Liver (tissue), 9 donors: ENCODE measurements around the gene WWOX. TPM values are rescaled to one million over a fixed set of nuclear protein-coding genes. Genes with fewer than 3 reads are reported as not detected.
A peak's percentile ranks its signal among the peaks of the same experiment; 100 is the strongest.

Experiments used
- DNase-seq: peaks from one replicate; pipeline ENCODE4 v3.0.0-alpha.2; 2017; ENCODE audit warnings: low spot score
- H3K27ac ChIP-seq, 2 donors: one replicate each; pipeline ENCODE4 v1.7.0; 2013; ENCODE audit warnings: inconsistent platforms in 2 of 2, low read length in 2 of 2, control low read depth in 1 of 2, low read depth in 1 of 2, mild to moderate bottlenecking in 1 of 2
- H3K27me3 ChIP-seq, 4 donors: one replicate each; pipeline versions ENCODE4 v1.6.1 to v1.7.0; 2013; ENCODE audit warnings: low read length in 3 of 4, inconsistent platforms in 1 of 4, mild to moderate bottlenecking in 1 of 4, moderate library complexity in 1 of 4; ENCODE audit not compliant: control insufficient read depth in 4 of 4, insufficient read depth in 4 of 4
- H3K36me3 ChIP-seq, 4 donors: one replicate each; pipeline versions ENCODE4 v1.6.1 to v1.7.0; 2013; ENCODE audit warnings: low read length in 3 of 4, mild to moderate bottlenecking in 3 of 4, low read depth in 1 of 4, moderate library complexity in 1 of 4; ENCODE audit not compliant: control insufficient read depth in 4 of 4, insufficient read depth in 3 of 4
- H3K4me1 ChIP-seq, 4 donors: one replicate each; pipeline versions ENCODE4 v1.6.1 to v1.7.0; 2013; ENCODE audit warnings: low read length in 3 of 4, mild to moderate bottlenecking in 3 of 4, moderate library complexity in 1 of 4; ENCODE audit not compliant: control insufficient read depth in 4 of 4, insufficient read depth in 4 of 4
- H3K4me3 ChIP-seq, 3 donors: one replicate each; pipeline versions ENCODE4 v1.6.1 to v1.7.0; 2013; ENCODE audit warnings: low read length in 3 of 3, control low read depth in 1 of 3, low read depth in 1 of 3, mild to moderate bottlenecking in 1 of 3
- H3K9ac ChIP-seq, 2 donors: one replicate each; pipeline ENCODE4 v1.7.0; 2013; ENCODE audit warnings: low read length in 2 of 2, mild to moderate bottlenecking in 2 of 2, moderate library complexity in 2 of 2, control low read depth in 1 of 2, low read depth in 1 of 2
- H3K9me3 ChIP-seq, 4 donors: one replicate each; pipeline versions ENCODE4 v1.6.1 to v1.7.0; 2013; ENCODE audit warnings: low read length in 3 of 4; ENCODE audit not compliant: control insufficient read depth in 4 of 4
- EGR1 ChIP-seq, 2 donors: IDR thresholded peaks; 2 replicates each; pipeline ENCODE4 v1.6.1; 2016 to 2018; ENCODE audit warnings: antibody characterized with exemption in 2 of 2, low read depth in 2 of 2
- FOXA1 ChIP-seq: IDR thresholded peaks from 2 replicates; pipeline ENCODE4 v1.6.1; 2016; ENCODE audit warnings: antibody characterized with exemption
- FOXA2 ChIP-seq: IDR thresholded peaks from 2 replicates; pipeline ENCODE4 v1.6.1; 2016; ENCODE audit warnings: antibody characterized with exemption
- GABPA ChIP-seq, 2 donors: IDR thresholded peaks in 1 of 2; conservative IDR thresholded peaks in 1 of 2; 2 replicates each; pipeline ENCODE4 v1.6.1; 2016; ENCODE audit warnings: antibody characterized with exemption in 2 of 2, mild to moderate bottlenecking in 1 of 2, moderate library complexity in 1 of 2
- HNF4A ChIP-seq, 2 donors: conservative IDR thresholded peaks; 2 replicates each; pipeline ENCODE4 v1.6.1; 2016; ENCODE audit warnings: antibody characterized with exemption in 2 of 2, mild to moderate bottlenecking in 2 of 2
- HNF4G ChIP-seq: IDR thresholded peaks from 2 replicates; pipeline ENCODE4 v1.6.1; 2016; ENCODE audit warnings: antibody characterized with exemption
- JUND ChIP-seq, 2 donors: IDR thresholded peaks; 2 replicates each; pipeline ENCODE4 v1.6.1; 2016; ENCODE audit warnings: antibody characterized with exemption in 2 of 2
- NR2F2 ChIP-seq: IDR thresholded peaks from 2 replicates; pipeline ENCODE4 v1.6.1; 2016; ENCODE audit warnings: antibody characterized with exemption
- RAD21 ChIP-seq, 2 donors: IDR thresholded peaks; 2 replicates each; pipeline ENCODE4 v1.6.1; 2016; ENCODE audit warnings: antibody characterized with exemption in 2 of 2, mild to moderate bottlenecking in 2 of 2
- RXRA ChIP-seq, 2 donors: IDR thresholded peaks; 2 replicates each; pipeline ENCODE4 v1.6.1; 2017 to 2018; ENCODE audit warnings: antibody characterized with exemption in 2 of 2, mild to moderate bottlenecking in 1 of 2
- SP1 ChIP-seq: IDR thresholded peaks from 2 replicates; pipeline ENCODE4 v1.6.1; 2018; ENCODE audit warnings: antibody characterized with exemption, mild to moderate bottlenecking
- TAF1 ChIP-seq: conservative IDR thresholded peaks from 2 replicates; pipeline ENCODE4 v1.6.1; 2016; ENCODE audit warnings: antibody characterized with exemption, mild to moderate bottlenecking
- YY1 ChIP-seq: IDR thresholded peaks from 2 replicates; pipeline ENCODE4 v1.6.1; 2016; ENCODE audit warnings: antibody characterized with exemption, mild to moderate bottlenecking
- WGBS: extraction: QIAGEN DNeasy Blood & Tissue Kit; methylation state at CpG from one replicate; pipeline ENCODE4 v1.1.7; 2013; 5-methylcytosine and 5-hydroxymethylcytosine counted together
- polyA plus RNA-seq, 2 donors: library from polyadenylated mRNA; stranded (reverse) in 1 of 2; unstranded in 1 of 2; fragments of 200-250 nt in 1 of 2; fragments of >200 nt in 1 of 2; fragmentation: Nextera tagmentation in 1 of 2; extraction: Ambion mirVana in 1 of 2; gene quantifications; one replicate each; pipeline versions ENCODE4 v1.2.1 to v1.2.3, GENCODE V29; 2013 to 2015
- total RNA-seq, 2 donors: library from RNA; depleted of rRNA; stranded (reverse); fragments of >200 nt; gene quantifications; one replicate each; pipeline ENCODE4 v1.2.3, GENCODE V29; 2014
- TF ChIP-seq, protein P1 (sequence below): IDR thresholded peaks from 2 replicates; pipeline ENCODE4 v1.6.1; 2016; ENCODE audit warnings: antibody characterized with exemption
- TF ChIP-seq, protein P2 (sequence below): IDR thresholded peaks from 2 replicates; pipeline ENCODE4 v1.6.1; 2016; ENCODE audit warnings: antibody characterized with exemption
- TF ChIP-seq, protein P3 (sequence below): fragments of 150-350 bp; IDR thresholded peaks from 2 replicates; pipeline ENCODE4 v1.5.1; 2017; ENCODE audit warnings: improper control_type of control experiment, low read depth, low read length; ENCODE audit not compliant: missing input control
- TF ChIP-seq, protein P4 (sequence below): IDR thresholded peaks from 2 replicates; pipeline ENCODE4 v1.6.1; 2016; ENCODE audit warnings: antibody characterized with exemption, mild to moderate bottlenecking
- TF ChIP-seq, protein P5 (sequence below): IDR thresholded peaks from 2 replicates; pipeline ENCODE4 v1.6.1; 2016; ENCODE audit warnings: antibody characterized with exemption
- donor health status: healthy.
- donor health status: healthy.
- donor health status: healthy.
- donor health status: healthy.
- donor health status: healthy.

The WWOX gene
- total and polyA plus RNA-seq, 4 donors, result 9.8 to 46.0 (median 15.3) TPM

DNA sequence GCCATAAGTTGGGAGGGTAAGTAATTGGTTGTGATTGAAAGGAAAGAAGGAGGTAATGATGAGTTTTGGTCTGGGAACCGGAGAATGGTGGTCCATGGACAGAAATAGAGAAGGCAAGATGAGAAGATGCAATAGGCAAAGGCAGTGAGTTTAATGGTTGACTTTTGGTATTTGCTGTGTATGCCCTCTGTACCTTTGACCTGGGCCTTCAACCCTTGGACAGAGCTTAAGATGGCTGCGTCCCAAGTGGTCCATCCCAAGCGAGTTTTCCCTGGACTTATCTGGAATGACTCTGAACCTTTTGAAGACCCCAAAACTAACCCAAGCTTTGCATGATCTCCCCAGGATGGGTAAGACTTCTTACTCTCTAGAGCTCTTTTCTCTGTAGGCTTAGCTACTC lies 836.6 kb downstream of the WWOX start:
- DNase-seq, result no peak
- no peak overlapping the region for H3K27ac ChIP-seq
- no peak overlapping the region for H3K9ac ChIP-seq
- TF ChIP-seq HNF4A (conservative IDR thresholded peaks at IDR 0.05) (peak; percentile 78 to 94), HNF4G (peak; percentile 64), RXRA (IDR thresholded peaks at IDR 0.05) (peak; percentile 30 to 50)
- TF ChIP-seq, protein P1, sequence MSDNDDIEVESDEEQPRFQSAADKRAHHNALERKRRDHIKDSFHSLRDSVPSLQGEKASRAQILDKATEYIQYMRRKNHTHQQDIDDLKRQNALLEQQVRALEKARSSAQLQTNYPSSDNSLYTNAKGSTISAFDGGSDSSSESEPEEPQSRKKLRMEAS, result no peak
- H3K36me3 ChIP-seq, result no peaks in the 10 kb centered on the region
- no peaks in the 10 kb centered on the region for H3K9me3 ChIP-seq
- 57% methylated on average over 3 of the region's 3 CpGs for WGBS
- peaks cover 0 to 4% (median 0%) of the 10 kb centered on the region in 4 donors for H3K4me1 ChIP-seq
- no peaks in the 10 kb centered on the region for H3K27me3 ChIP-seq
- H3K4me3 ChIP-seq, result no peak overlapping the region

DNA sequence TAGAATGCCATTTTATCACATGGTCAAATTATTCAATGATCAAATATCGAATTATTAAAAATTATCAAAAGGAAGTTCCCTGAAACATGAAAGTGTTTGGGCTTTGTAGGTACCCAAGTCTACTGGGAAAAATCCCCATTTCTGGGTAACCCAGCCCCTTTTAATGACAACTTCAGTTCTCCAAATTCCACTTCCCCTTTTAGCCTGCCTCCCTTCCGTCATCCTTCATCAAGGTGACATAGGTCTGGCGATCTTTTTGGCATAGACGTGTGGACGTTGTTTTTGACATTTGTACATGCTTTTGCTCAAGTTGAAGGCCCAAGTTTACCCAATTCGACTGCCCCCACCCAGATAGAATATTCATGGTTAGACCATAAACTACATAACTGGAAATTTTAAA lies 840.1 kb downstream of the WWOX start:
- Histone ChIP-seq H3K4me1 (peaks cover 0 to 4% (median 0%) of the 10 kb centered on the region in 4 donors), H3K9ac (no peak overlapping the region), H3K36me3 (no peaks in the 10 kb centered on the region), H3K27ac (no peak overlapping the region), H3K27me3 (no peaks in the 10 kb centered on the region), H3K4me3 (no peak overlapping the region), H3K9me3 (no peaks in the 10 kb centered on the region)
- TF ChIP-seq, protein P1, result no peak
- TF ChIP-seq, protein P2, sequence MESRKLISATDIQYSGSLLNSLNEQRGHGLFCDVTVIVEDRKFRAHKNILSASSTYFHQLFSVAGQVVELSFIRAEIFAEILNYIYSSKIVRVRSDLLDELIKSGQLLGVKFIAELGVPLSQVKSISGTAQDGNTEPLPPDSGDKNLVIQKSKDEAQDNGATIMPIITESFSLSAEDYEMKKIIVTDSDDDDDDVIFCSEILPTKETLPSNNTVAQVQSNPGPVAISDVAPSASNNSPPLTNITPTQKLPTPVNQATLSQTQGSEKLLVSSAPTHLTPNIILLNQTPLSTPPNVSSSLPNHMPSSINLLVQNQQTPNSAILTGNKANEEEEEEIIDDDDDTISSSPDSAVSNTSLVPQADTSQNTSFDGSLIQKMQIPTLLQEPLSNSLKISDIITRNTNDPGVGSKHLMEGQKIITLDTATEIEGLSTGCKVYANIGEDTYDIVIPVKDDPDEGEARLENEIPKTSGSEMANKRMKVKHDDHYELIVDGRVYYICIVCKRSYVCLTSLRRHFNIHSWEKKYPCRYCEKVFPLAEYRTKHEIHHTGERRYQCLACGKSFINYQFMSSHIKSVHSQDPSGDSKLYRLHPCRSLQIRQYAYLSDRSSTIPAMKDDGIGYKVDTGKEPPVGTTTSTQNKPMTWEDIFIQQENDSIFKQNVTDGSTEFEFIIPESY, result no peak
- no peak for TF ChIP-seq FOXA1
- no peak for TF ChIP-seq JUND (IDR thresholded peaks at IDR 0.05)
- TF ChIP-seq YY1, result no peak
- no peak for TF ChIP-seq EGR1 (IDR thresholded peaks at IDR 0.05; ENCODE audit: low read depth in 2 of 2)
- no peak for TF ChIP-seq HNF4G
- no peak for TF ChIP-seq FOXA2
- TF ChIP-seq, protein P3, sequence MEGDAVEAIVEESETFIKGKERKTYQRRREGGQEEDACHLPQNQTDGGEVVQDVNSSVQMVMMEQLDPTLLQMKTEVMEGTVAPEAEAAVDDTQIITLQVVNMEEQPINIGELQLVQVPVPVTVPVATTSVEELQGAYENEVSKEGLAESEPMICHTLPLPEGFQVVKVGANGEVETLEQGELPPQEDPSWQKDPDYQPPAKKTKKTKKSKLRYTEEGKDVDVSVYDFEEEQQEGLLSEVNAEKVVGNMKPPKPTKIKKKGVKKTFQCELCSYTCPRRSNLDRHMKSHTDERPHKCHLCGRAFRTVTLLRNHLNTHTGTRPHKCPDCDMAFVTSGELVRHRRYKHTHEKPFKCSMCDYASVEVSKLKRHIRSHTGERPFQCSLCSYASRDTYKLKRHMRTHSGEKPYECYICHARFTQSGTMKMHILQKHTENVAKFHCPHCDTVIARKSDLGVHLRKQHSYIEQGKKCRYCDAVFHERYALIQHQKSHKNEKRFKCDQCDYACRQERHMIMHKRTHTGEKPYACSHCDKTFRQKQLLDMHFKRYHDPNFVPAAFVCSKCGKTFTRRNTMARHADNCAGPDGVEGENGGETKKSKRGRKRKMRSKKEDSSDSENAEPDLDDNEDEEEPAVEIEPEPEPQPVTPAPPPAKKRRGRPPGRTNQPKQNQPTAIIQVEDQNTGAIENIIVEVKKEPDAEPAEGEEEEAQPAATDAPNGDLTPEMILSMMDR, result no peak
- TF ChIP-seq RXRA (IDR thresholded peaks at IDR 0.05), result no peak
- no peak for TF ChIP-seq SP1
- TF ChIP-seq NR2F2, result no peak
- no peak for TF ChIP-seq GABPA (IDR thresholded peaks at IDR 0.05 in 1 of 2, conservative IDR thresholded peaks at IDR 0.05 in 1 of 2)
- TF ChIP-seq, protein P4, sequence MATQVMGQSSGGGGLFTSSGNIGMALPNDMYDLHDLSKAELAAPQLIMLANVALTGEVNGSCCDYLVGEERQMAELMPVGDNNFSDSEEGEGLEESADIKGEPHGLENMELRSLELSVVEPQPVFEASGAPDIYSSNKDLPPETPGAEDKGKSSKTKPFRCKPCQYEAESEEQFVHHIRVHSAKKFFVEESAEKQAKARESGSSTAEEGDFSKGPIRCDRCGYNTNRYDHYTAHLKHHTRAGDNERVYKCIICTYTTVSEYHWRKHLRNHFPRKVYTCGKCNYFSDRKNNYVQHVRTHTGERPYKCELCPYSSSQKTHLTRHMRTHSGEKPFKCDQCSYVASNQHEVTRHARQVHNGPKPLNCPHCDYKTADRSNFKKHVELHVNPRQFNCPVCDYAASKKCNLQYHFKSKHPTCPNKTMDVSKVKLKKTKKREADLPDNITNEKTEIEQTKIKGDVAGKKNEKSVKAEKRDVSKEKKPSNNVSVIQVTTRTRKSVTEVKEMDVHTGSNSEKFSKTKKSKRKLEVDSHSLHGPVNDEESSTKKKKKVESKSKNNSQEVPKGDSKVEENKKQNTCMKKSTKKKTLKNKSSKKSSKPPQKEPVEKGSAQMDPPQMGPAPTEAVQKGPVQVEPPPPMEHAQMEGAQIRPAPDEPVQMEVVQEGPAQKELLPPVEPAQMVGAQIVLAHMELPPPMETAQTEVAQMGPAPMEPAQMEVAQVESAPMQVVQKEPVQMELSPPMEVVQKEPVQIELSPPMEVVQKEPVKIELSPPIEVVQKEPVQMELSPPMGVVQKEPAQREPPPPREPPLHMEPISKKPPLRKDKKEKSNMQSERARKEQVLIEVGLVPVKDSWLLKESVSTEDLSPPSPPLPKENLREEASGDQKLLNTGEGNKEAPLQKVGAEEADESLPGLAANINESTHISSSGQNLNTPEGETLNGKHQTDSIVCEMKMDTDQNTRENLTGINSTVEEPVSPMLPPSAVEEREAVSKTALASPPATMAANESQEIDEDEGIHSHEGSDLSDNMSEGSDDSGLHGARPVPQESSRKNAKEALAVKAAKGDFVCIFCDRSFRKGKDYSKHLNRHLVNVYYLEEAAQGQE, result no peak
- no peak for TF ChIP-seq HNF4A (conservative IDR thresholded peaks at IDR 0.05)
- no peak for TF ChIP-seq RAD21 (IDR thresholded peaks at IDR 0.05)
- TF ChIP-seq TAF1, result no peak
- TF ChIP-seq, protein P5, sequence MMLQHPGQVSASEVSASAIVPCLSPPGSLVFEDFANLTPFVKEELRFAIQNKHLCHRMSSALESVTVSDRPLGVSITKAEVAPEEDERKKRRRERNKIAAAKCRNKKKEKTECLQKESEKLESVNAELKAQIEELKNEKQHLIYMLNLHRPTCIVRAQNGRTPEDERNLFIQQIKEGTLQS, result no peak
- DNase-seq, result no peak
- WGBS, result 87% methylated on average over 6 of the region's 6 CpGs
